Adrenal gland (tissue), 12 donors: ENCODE measurements around the gene PEA15. TPM values are rescaled to one million over a fixed set of nuclear protein-coding genes. Genes with fewer than 3 reads are reported as not detected.
A peak's percentile ranks its signal among the peaks of the same experiment; 100 is the strongest.

Experiments used
- DNase-seq, 7 donors: peaks; one replicate each; pipeline ENCODE4 v3.0.0-alpha.2; 2019 to 2020
- H3K27ac ChIP-seq, 5 donors: fragments of 200-600 bp; sonication (generic) in 4 of 5; 1 replicate in 3 of 5; 2 replicates in 2 of 5; pipeline versions ENCODE4 v1.5.1 to v1.8.0; 2016 to 2020; ENCODE audit warnings: mild to moderate bottlenecking in 1 of 5
- H3K27me3 ChIP-seq: fragments of 200-600 bp; 2 replicates; pipeline ENCODE4 v1.8.0; 2021
- H3K36me3 ChIP-seq, 2 donors: fragments of 200-600 bp; replicated peaks in 1 of 2; 1 replicate in 1 of 2; 2 replicates in 1 of 2; pipeline versions ENCODE4 v1.5.1 to v1.8.0; 2018 to 2022
- H3K4me1 ChIP-seq, 2 donors: fragments of 200-600 bp; replicated peaks in 1 of 2; 1 replicate in 1 of 2; 2 replicates in 1 of 2; pipeline versions ENCODE4 v1.5.1 to v1.8.0; 2018 to 2021
- H3K4me3 ChIP-seq, 4 donors: fragments of 200-600 bp; sonication (generic) in 3 of 4; one replicate each; pipeline ENCODE4 v1.5.1; 2016 to 2018
- H3K9me3 ChIP-seq, 3 donors: fragments of 200-600 bp; sonication (generic) in 1 of 3; replicated peaks in 1 of 3; 1 replicate in 2 of 3; 2 replicates in 1 of 3; pipeline versions ENCODE4 v1.5.1 to v1.8.0; 2016 to 2021
- CTCF ChIP-seq, 6 experiments: fragments of 450-650 bp in 4 of 6; fragments of 200-600 bp in 2 of 6; sonication (generic) in 1 of 6; IDR thresholded peaks; 1 replicate in 5 of 6; 2 replicates in 1 of 6; pipeline versions ENCODE4 v1.5.1 to v1.8.0; 2016 to 2021; ENCODE audit warnings: antibody characterized with exemption in 6 of 6, mild to moderate bottlenecking in 2 of 6, moderate library complexity in 1 of 6
- POLR2A ChIP-seq, 2 donors: fragments of 450-650 bp; IDR thresholded peaks; one replicate each; pipeline ENCODE4 v1.6.1; 2017; ENCODE audit warnings: antibody characterized with exemption in 2 of 2, mild to moderate bottlenecking in 2 of 2, moderate library complexity in 1 of 2
- WGBS, 4 donors: extraction: QIAGEN DNeasy Blood & Tissue Kit in 2 of 4; methylation state at CpG; one replicate each; pipeline versions ENCODE4 v1.1.5 to v1.1.7; 2013 to 2017; 5-methylcytosine and 5-hydroxymethylcytosine counted together
- intact Hi-C, 2 donors: fragments of 100-400 bp; cut with DNase I; formaldehyde crosslinking; loops; one replicate each; pipeline versions ENCODE4 v1.14.1 to v1.15.0; 2022 to 2023
- polyA plus RNA-seq, 3 donors: library from polyadenylated mRNA; stranded (reverse); fragments of 200-250 nt in 2 of 3; fragments of 350-450 nt in 1 of 3; fragmentation: Illumina TruSeq in 1 of 3; extraction: RNeasy Lipid Tissue Mini Kit (QIAGEN cat#74804) in 1 of 3; gene quantifications; one replicate each; pipeline ENCODE4 v1.2.3, GENCODE V29; 2013 to 2014
- total RNA-seq, 9 donors: library from RNA; depleted of rRNA in 4 of 9; stranded (reverse); fragments of >200 nt in 4 of 9; fragments of 120-200 nt in 1 of 9; fragmentation: NEBNext Ultra II Directional in 1 of 9; extraction: Animal tissue kit (Norgen Biotek cat#: 25700) in 1 of 9; gene quantifications; one replicate each; pipeline versions ENCODE4 v1.1.0 to v1.2.4, GENCODE V29; 2013 to 2023
- donor health status: healthy with polysubstance abuse.
- donor health status: Bipolar disorder and iron deficiency.
- donor health status: DM: yes; HTN: yes; CAD: no.
- donor health status: DM: no; HTN: no; CAD: no.
- donor health status: DM: no; HTN: no; CAD: no.
- donor health status: DM: yes; HTN: yes; CAD: no.

The PEA15 gene
- total and polyA plus RNA-seq, 12 donors = 40.6 to 445 (median 106) TPM

GRCh38 chr1:160206036-160206389, 829 bp downstream of the PEA15 start:
- Histone ChIP-seq H3K4me1 (peaks cover 19 to 56% of the 10 kb centered on the region in 2 donors), H3K27ac (peak overlapping the region in 4 of 5 donors; percentile 73 to 96 (median 86)), H3K9me3 (no peaks in the 10 kb centered on the region), H3K27me3 (no peaks in the 10 kb centered on the region), H3K4me3 (peak overlapping the region in 2 of 4 donors; percentile 74 to 85), H3K36me3 (peaks cover 0 to 3% of the 10 kb centered on the region in 2 donors)
- intact Hi-C loops = loop anchor here in 1 of 2 donors (5.0 kb wide), 1 partner anchor 51 kb away; no protein-coding TSS in a partner anchor
- TF ChIP-seq CTCF (IDR thresholded peaks at IDR 0.05) = no peak
- peak in 6 of 7 donors; percentile 49 to 72 (median 54) for DNase-seq
- 0 to 3% (median 1%) methylated on average over 6 to 9 of the region's 9 CpGs for WGBS, 4 donors

- DNase-seq = peak in 3 of 7 donors; percentile 42 to 59 (median 50)
- intact Hi-C loops = loop anchor here in 1 of 2 donors (5.0 kb wide), 1 partner anchor 51 kb away; no protein-coding TSS in a partner anchor
- no peaks in the 10 kb centered on the region for H3K9me3 ChIP-seq
- TF ChIP-seq CTCF (IDR thresholded peaks at IDR 0.05) (no peak), POLR2A (IDR thresholded peaks at IDR 0.05) (no peak)
- 52 to 64% (median 59%) methylated on average over 9 of the region's 9 CpGs for WGBS, 4 donors
- no peaks in the 10 kb centered on the region for H3K27me3 ChIP-seq
- H3K4me3 ChIP-seq = peak overlapping the region in 1 of 4 donors; percentile 85
- peak overlapping the region in 4 of 5 donors; percentile 73 to 96 (median 86) for H3K27ac ChIP-seq
- H3K36me3 ChIP-seq = peaks cover 0 to 8% of the 10 kb centered on the region in 2 donors
- H3K4me1 ChIP-seq = peaks cover 19 to 56% of the 10 kb centered on the region in 2 donors
Measured at GRCh38 chr1:160206421-160207117, 1.4 kb downstream of the PEA15 start.

GRCh38 chr1:160207118-160207650, 2.0 kb downstream of the PEA15 start:
- no peak for TF ChIP-seq POLR2A (IDR thresholded peaks at IDR 0.05)
- no peak for TF ChIP-seq CTCF (IDR thresholded peaks at IDR 0.05)
- Histone ChIP-seq H3K4me3 (no peak overlapping the region), H3K27me3 (no peaks in the 10 kb centered on the region), H3K36me3 (peaks cover 0 to 14% of the 10 kb centered on the region in 2 donors), H3K4me1 (peaks cover 19 to 56% of the 10 kb centered on the region in 2 donors), H3K27ac (peak overlapping the region in 3 of 5 donors; percentile 16 to 96 (median 94)), H3K9me3 (no peaks in the 10 kb centered on the region)
- WGBS, 4 donors = 86 to 95% (median 91%) methylated on average over 4 of the region's 4 CpGs
- DNase-seq = no peak
- intact Hi-C loops = loop anchor here in 1 of 2 donors (5.0 kb wide), 1 partner anchor 50 kb away; no protein-coding TSS in a partner anchor

- intact Hi-C loops = loop anchor here in 1 of 2 donors (5.0 kb wide), 1 partner anchor 49 kb away; no protein-coding TSS in a partner anchor
- Histone ChIP-seq H3K27me3 (no peaks in the 10 kb centered on the region), H3K9me3 (no peaks in the 10 kb centered on the region), H3K4me1 (peaks cover 19 to 56% of the 10 kb centered on the region in 2 donors), H3K36me3 (peaks cover 0 to 22% of the 10 kb centered on the region in 2 donors), H3K4me3 (no peak overlapping the region), H3K27ac (peak overlapping the region in 4 of 5 donors; percentile 16 to 94 (median 46))
- 62 to 70% (median 66%) methylated on average over 9 of the region's 9 CpGs for WGBS, 4 donors
- TF ChIP-seq POLR2A (IDR thresholded peaks at IDR 0.05) (no peak), CTCF (IDR thresholded peaks at IDR 0.05) (no peak)
- DNase-seq = peak in 1 of 7 donors; percentile 61
Measured at GRCh38 chr1:160207771-160208556, 2.8 kb downstream of the PEA15 start.
